ENCODE results near the gene MTRF1L. TPM values are rescaled to one million over a fixed set of nuclear protein-coding genes. Genes with fewer than 3 reads are reported as not detected.
"Not testable (repeated sequence)": the region's sequence is repeated elsewhere in the genome, so short reads cannot be mapped to it uniquely, and the experiment has no call there.

The MTRF1L gene
- total RNA-seq, 4 donors from 2014 or later: 17.8 to 24.9 (median 22.5) TPM

DNA sequence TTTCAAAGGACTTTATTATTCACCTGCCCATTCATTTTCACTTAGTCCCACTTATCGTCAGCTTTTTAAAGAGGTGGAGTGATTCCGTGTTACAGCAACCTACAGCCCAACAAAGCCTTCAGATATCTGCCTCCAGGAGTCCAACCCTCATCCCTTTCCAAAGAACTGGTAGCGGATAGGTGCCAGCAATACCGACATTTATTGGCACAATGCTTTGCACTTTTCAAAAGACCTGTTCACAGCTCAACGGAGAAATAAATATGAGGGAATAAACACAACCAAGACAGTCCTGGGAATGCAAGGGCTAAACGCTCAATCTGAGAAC, 819 bp upstream of the MTRF1L start:
- peak in 1 of 2 donors; percentile 1 for ATAC-seq
- TF ChIP-seq, protein P1, sequence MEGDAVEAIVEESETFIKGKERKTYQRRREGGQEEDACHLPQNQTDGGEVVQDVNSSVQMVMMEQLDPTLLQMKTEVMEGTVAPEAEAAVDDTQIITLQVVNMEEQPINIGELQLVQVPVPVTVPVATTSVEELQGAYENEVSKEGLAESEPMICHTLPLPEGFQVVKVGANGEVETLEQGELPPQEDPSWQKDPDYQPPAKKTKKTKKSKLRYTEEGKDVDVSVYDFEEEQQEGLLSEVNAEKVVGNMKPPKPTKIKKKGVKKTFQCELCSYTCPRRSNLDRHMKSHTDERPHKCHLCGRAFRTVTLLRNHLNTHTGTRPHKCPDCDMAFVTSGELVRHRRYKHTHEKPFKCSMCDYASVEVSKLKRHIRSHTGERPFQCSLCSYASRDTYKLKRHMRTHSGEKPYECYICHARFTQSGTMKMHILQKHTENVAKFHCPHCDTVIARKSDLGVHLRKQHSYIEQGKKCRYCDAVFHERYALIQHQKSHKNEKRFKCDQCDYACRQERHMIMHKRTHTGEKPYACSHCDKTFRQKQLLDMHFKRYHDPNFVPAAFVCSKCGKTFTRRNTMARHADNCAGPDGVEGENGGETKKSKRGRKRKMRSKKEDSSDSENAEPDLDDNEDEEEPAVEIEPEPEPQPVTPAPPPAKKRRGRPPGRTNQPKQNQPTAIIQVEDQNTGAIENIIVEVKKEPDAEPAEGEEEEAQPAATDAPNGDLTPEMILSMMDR (IDR thresholded peaks at IDR 0.05 in 4 of 5, conservative IDR thresholded peaks at IDR 0.05 in 1 of 5): no peak
- no peak for TF ChIP-seq POLR2A (IDR thresholded peaks at IDR 0.05)
- intact Hi-C loops (cut with DNase I; ENCODE audit: low total_unique reads): loop anchor here (1.0 to 2.0 kb wide), 2 partner anchors 21 kb away; partner anchors contain the start of gene FBXO5

DNA sequence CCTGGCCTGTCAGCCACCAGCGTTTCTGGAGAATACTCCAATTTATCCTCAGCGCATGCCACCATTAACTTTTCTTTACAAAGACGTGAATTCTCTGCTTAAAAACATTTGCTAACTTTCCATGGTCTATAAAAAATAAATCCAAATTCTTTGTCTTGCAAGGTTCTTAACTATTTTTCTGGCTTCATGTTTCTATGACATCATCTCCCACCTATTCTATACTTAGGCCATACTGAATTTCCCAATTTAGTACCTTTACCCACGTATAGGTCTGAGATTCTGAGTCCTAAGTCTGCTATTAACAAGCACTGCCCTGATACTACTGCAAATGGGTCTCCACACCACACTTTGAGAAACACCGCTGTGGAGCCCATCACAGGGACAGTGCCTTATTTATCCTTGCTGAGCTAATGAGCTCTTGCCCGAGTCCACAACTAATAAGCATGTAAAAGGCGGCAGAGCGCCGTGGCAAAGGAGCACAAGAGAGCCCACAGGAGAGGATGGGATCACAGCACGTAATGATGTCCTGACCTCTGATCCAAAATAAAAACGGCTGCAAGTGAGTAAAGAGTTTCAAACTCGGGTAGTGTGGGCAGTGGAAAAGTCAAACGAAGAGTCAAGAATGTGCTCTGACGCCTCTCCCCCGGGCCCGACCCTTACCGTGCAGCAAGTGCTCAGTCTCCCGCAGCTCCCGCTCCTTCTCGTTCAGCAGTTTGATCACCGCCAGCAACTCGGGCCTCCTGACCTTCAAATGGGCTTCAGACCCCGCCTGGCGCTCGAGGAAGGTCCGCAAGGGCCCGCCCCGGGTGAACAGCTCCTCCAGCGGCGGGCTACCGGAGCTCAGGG, 519 bp downstream of the MTRF1L start:
- intact Hi-C loops (cut with DNase I; ENCODE audit: low total_unique reads): loop anchor here (2.0 kb wide), 1 partner anchor 19 kb away; the partner anchor contains the start of gene FBXO5
- no peaks in the 10 kb centered on the region for H3K36me3 ChIP-seq
- no peaks in the 10 kb centered on the region for H3K9me3 ChIP-seq
- peaks cover 32 to 42% of the 10 kb centered on the region in 2 donors for H3K4me1 ChIP-seq
- peak overlapping the region; percentile 74 to 89 (median 84) for H3K4me3 ChIP-seq
- peak; percentile 23 to 57 for ATAC-seq
- DNase-seq: peak in 1 of 2 donors; percentile 10
- peak overlapping the region; percentile 81 to 93 (median 88) for H3K27ac ChIP-seq
- no peak for TF ChIP-seq POLR2A (IDR thresholded peaks at IDR 0.05)
- TF ChIP-seq, protein P1 (IDR thresholded peaks at IDR 0.05 in 4 of 5, conservative IDR thresholded peaks at IDR 0.05 in 1 of 5): peak in 1 of 5 experiments; percentile 7
- H3K27me3 ChIP-seq: no peaks in the 10 kb centered on the region
- in situ Hi-C loops (cut with MboI; ENCODE audit: low sequenced_read_pairs in 4 of 4): no loop called here

More for the DNA sequence above, 819 bp upstream of the MTRF1L start:
- Histone ChIP-seq H3K27me3 (no peaks in the 10 kb centered on the region), H3K9me3 (no peaks in the 10 kb centered on the region), H3K4me1 (peaks cover 32 to 37% of the 10 kb centered on the region in 2 donors), H3K36me3 (no peaks in the 10 kb centered on the region), H3K27ac (peak overlapping the region; percentile 81 to 93 (median 88)), H3K4me3 (peak overlapping the region; percentile 74 to 89 (median 84))
- in situ Hi-C loops (cut with MboI; ENCODE audit: low sequenced_read_pairs in 4 of 4): no loop called here
- no peak for DNase-seq

DNA sequence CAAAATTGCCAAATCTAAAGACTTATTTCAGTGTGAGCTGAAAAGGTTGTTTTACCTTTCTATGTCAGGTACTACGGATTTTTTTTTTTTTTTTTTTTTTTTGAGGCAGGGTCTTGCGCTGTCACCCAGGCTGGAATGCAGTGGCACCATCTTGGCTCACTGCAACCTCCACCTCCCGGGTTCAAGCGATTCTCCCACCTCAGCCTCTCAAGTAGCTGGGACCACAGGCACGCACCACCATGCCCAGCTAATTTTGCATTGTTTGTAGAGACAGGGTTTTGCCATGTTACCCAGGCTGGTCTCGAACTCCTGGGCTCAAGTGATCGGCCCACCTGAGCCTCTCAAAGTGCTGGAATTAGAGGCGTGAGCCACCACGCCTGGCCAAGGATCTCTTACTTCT, 1.7 kb downstream of the MTRF1L start:
- H3K27me3 ChIP-seq; ATAC-seq; H3K9me3 ChIP-seq; DNase-seq; in situ Hi-C loops (cut with MboI; ENCODE audit: low sequenced_read_pairs in 4 of 4); H3K36me3 ChIP-seq; intact Hi-C loops (cut with DNase I; ENCODE audit: low total_unique reads): not testable (repeated sequence)
- H3K4me1 ChIP-seq: peaks cover 32 to 42% of the 10 kb centered on the region in 2 donors
- peak overlapping the region in 1 of 4 donors; percentile 32 for H3K27ac ChIP-seq
- peak overlapping the region in 1 of 4 donors; percentile 74 for H3K4me3 ChIP-seq

DNA sequence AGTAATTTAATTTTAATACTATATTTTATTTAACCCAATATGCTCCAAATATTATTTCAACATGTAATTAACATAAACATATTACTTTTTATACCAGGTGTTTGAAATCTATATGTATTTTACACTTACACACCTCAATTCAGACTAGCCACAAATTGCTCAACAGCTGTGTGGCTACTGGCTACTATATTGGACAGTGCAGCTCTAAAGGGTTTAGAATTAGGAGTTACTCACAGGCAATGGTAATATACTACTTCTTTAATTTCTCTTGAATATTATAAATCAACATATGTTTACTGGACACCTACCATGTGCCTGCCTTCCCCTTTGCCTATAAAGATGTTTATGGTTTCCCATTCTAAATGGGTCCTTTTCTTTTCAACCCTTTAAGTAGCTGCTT, 2.3 kb downstream of the MTRF1L start:
- DNase-seq (no peak), ATAC-seq (no peak)
- H3K4me1 ChIP-seq: peaks cover 32 to 42% of the 10 kb centered on the region in 2 donors
- peak overlapping the region in 1 of 4 donors; percentile 18 for H3K27ac ChIP-seq
- H3K9me3 ChIP-seq: no peaks in the 10 kb centered on the region
- no peaks in the 10 kb centered on the region for H3K27me3 ChIP-seq
- H3K36me3 ChIP-seq: no peaks in the 10 kb centered on the region
- in situ Hi-C loops (cut with MboI; ENCODE audit: low sequenced_read_pairs in 4 of 4): no loop called here
- TF ChIP-seq POLR2A (IDR thresholded peaks at IDR 0.05): no peak
- TF ChIP-seq, protein P1 (IDR thresholded peaks at IDR 0.05 in 4 of 5, conservative IDR thresholded peaks at IDR 0.05 in 1 of 5): no peak
- H3K4me3 ChIP-seq: no peak overlapping the region
- intact Hi-C loops (cut with DNase I; ENCODE audit: low total_unique reads): no loop called here

DNA sequence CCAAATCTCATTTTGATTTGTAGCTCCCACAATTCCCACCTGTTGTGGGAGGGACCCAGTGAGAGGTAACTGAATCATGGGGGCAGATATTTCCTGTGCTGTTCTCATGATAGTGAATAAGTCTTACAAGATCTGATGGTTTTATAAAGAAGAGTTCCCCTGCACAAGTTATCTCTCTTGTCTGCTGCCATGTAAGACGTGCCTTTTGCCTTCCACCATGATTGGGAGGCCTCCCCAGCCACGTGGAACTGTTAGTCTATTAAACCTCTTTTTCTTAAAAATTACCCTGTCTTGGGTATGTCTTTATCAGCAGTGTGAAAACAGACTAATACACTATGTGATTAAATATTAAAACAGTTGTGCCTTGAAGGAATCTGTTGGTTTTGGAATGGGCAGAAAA, 3.0 kb downstream of the MTRF1L start:
- H3K27me3 ChIP-seq; H3K27ac ChIP-seq; H3K36me3 ChIP-seq; intact Hi-C loops (cut with DNase I; ENCODE audit: low total_unique reads); DNase-seq; ATAC-seq; H3K4me3 ChIP-seq; H3K9me3 ChIP-seq: not testable (repeated sequence)
- peaks cover 32 to 40% of the 10 kb centered on the region in 2 donors for H3K4me1 ChIP-seq
- in situ Hi-C loops (cut with MboI; ENCODE audit: low sequenced_read_pairs in 4 of 4): loop anchor here in 1 of 4 donors (25.0 kb wide), 2 partner anchors 1562 to 1738 kb away; partner anchors contain the start of gene SCAF8
